Jurkat, Clone E6-1 (cell line): ENCODE data around the gene PDPR.
"Not testable (repeated sequence)": the region's sequence is repeated elsewhere in the genome, so short reads cannot be mapped to it uniquely, and the experiment has no call there.

Experiments
- DNase-seq: peaks from one replicate; pipeline ENCODE4 v3.0.0-alpha.2; 2011; ENCODE audit warnings: low read depth, low spot score
- H3K4me3 ChIP-seq: 2 replicates; pipeline ENCODE4 v1.5.1; 2011; ENCODE audit warnings: mild to moderate bottlenecking, low read length, control low read depth, moderate library complexity

PDPR gene

GRCh38 chr16:70199170-70199569, 85.0 kb downstream of the PDPR start:
- not testable (repeated sequence) for DNase-seq, H3K4me3 ChIP-seq

GRCh38 chr16:70200063-70200462, 85.9 kb downstream of the PDPR start:
- not testable (repeated sequence) for DNase-seq, H3K4me3 ChIP-seq

GRCh38 chr16:70203508-70203907, 89.4 kb downstream of the PDPR start:
- not testable (repeated sequence) for DNase-seq, H3K4me3 ChIP-seq

GRCh38 chr16:70204010-70204409, 89.9 kb downstream of the PDPR start:
- DNase-seq, H3K4me3 ChIP-seq: not testable (repeated sequence)

GRCh38 chr16:70204668-70205405, 90.7 kb downstream of the PDPR start:
- DNase-seq: not testable (repeated sequence)

GRCh38 chr16:70206382-70206781, 92.2 kb downstream of the PDPR start:
- not testable (repeated sequence) for H3K4me3 ChIP-seq, DNase-seq

More at GRCh38 chr16:70204668-70205405, 90.7 kb downstream of the PDPR start:
- H3K4me3 ChIP-seq: not testable (repeated sequence)
